Breast epithelium (tissue), 3 donors: ENCODE results near the gene CABLES1.

Experiments
- POLR2A ChIP-seq: fragments of 450-650 bp; IDR thresholded peaks from one replicate; pipeline ENCODE4 v1.6.1; 2016; ENCODE audit warnings: antibody characterized with exemption, mild to moderate bottlenecking, moderate library complexity
- TF ChIP-seq, protein P1 (sequence below), 3 donors: fragments of 450-650 bp; IDR thresholded peaks; one replicate each; pipeline ENCODE4 v1.5.1; 2016 to 2017; ENCODE audit warnings: antibody characterized with exemption in 3 of 3, mild to moderate bottlenecking in 3 of 3, moderate library complexity in 3 of 3

DNA sequence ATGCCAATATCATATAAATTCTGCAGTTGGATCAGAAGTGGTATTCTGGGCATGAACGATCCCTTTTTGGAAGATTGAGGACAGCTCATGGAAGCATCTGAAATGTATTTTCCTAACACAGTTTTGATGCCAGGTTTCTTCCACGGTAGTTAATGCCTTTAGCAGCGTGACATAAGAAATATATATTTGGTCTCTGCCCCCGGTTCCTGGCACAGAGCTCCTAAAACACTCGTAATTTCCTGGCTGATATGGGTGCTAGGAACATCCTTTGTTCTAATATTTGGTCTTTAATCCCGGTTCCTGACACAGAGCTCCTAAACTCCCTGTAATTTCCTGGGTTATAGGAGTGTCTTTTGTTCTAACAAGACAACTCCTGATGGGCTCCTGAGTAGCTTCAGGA lies 8.2 kb upstream of the CABLES1 start:
- TF ChIP-seq, protein P1, sequence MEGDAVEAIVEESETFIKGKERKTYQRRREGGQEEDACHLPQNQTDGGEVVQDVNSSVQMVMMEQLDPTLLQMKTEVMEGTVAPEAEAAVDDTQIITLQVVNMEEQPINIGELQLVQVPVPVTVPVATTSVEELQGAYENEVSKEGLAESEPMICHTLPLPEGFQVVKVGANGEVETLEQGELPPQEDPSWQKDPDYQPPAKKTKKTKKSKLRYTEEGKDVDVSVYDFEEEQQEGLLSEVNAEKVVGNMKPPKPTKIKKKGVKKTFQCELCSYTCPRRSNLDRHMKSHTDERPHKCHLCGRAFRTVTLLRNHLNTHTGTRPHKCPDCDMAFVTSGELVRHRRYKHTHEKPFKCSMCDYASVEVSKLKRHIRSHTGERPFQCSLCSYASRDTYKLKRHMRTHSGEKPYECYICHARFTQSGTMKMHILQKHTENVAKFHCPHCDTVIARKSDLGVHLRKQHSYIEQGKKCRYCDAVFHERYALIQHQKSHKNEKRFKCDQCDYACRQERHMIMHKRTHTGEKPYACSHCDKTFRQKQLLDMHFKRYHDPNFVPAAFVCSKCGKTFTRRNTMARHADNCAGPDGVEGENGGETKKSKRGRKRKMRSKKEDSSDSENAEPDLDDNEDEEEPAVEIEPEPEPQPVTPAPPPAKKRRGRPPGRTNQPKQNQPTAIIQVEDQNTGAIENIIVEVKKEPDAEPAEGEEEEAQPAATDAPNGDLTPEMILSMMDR (IDR thresholded peaks at IDR 0.05) = no peak
- no peak for TF ChIP-seq POLR2A
